Left lung (tissue), 10 donors: ENCODE measurements around the gene ARL4D. TPM values are rescaled to one million over a fixed set of nuclear protein-coding genes. Genes with fewer than 3 reads are reported as not detected.

Source experiments
- ATAC-seq: fragments of 200-7000 bp; cut with Tn5 transposase; one replicate; pipeline ENCODE4 v1.9.1; 2020; ENCODE audit warnings: moderate library complexity
- DNase-seq, 4 donors: peaks; one replicate each; pipeline ENCODE4 v3.0.0-alpha.2; 2013 to 2020
- H3K27ac ChIP-seq, 2 donors: fragments of 200-600 bp; sonication (generic) in 1 of 2; one replicate each; pipeline versions ENCODE4 v1.5.0 to v1.8.0; 2020 to 2021
- H3K27me3 ChIP-seq, 2 donors: fragments of 200-600 bp; sonication (generic) in 1 of 2; one replicate each; pipeline versions ENCODE4 v1.5.0 to v1.8.0; 2020 to 2021
- H3K36me3 ChIP-seq, 2 donors: fragments of 200-600 bp; sonication (generic) in 1 of 2; one replicate each; pipeline versions ENCODE4 v1.5.0 to v1.8.0; 2020 to 2021
- H3K4me1 ChIP-seq, 2 donors: fragments of 200-600 bp; one replicate each; pipeline ENCODE4 v1.8.0; 2021
- H3K4me3 ChIP-seq, 2 donors: fragments of 200-600 bp; sonication (generic) in 1 of 2; one replicate each; pipeline versions ENCODE4 v1.5.0 to v1.8.0; 2020 to 2021; ENCODE audit warnings: mild to moderate bottlenecking in 1 of 2
- H3K9me3 ChIP-seq, 2 donors: fragments of 200-600 bp; sonication (generic) in 1 of 2; one replicate each; pipeline versions ENCODE4 v1.5.0 to v1.8.0; 2020 to 2021
- CTCF ChIP-seq, 2 donors: fragments of 200-600 bp; sonication (generic) in 1 of 2; IDR thresholded peaks; one replicate each; pipeline versions ENCODE4 v1.5.0 to v1.8.0; 2021; ENCODE audit warnings: antibody characterized with exemption in 2 of 2
- intact Hi-C, 2 donors: fragments of 100-400 bp; cut with DNase I; formaldehyde crosslinking; loops; one replicate each; pipeline versions ENCODE4 v1.11.2 to v1.14.2; 2022
- polyA plus RNA-seq, 6 donors: library from polyadenylated mRNA; unstranded; fragments of 120-200 nt; gene quantifications; one replicate each; pipeline ENCODE4 v1.2.1, GENCODE V29; 2013; ENCODE audit not compliant: insufficient read length in 6 of 6
- total RNA-seq, 2 donors: library from RNA; stranded (reverse); fragmentation: NEBNext Ultra II Directional; extraction: Animal tissue kit (Norgen Biotek cat#: 25700); gene quantifications; one replicate each; pipeline ENCODE4 v1.2.1, GENCODE V29; 2021
- donor health status: DM: no; HTN: yes; CAD: no.
- donor health status: DM: no; HTN: no; CAD: no.

Gene ARL4D
- total and polyA plus RNA-seq, 8 donors, result 5.9 to 13.0 (median 9.7) TPM

GRCh38 chr17:43409131-43409530, 10.3 kb downstream of the ARL4D start:
- Histone ChIP-seq H3K36me3 (no peaks in the 10 kb centered on the region), H3K27me3 (no peaks in the 10 kb centered on the region), H3K4me3 (no peak overlapping the region), H3K4me1 (peaks cover 4% of the 10 kb centered on the region in 2 donors), H3K9me3 (no peaks in the 10 kb centered on the region), H3K27ac (no peak overlapping the region)
- ATAC-seq, result no peak
- intact Hi-C loops, result no loop called here
- no peak for DNase-seq
- no peak for TF ChIP-seq CTCF (IDR thresholded peaks at IDR 0.05)

GRCh38 chr17:43410557-43411368, 12.0 kb downstream of the ARL4D start:
- DNase-seq (no peak), ATAC-seq (peak; percentile 52)
- Histone ChIP-seq H3K27ac (no peak overlapping the region), H3K27me3 (no peaks in the 10 kb centered on the region), H3K36me3 (no peaks in the 10 kb centered on the region), H3K9me3 (no peaks in the 10 kb centered on the region), H3K4me3 (no peak overlapping the region), H3K4me1 (peaks cover 4% of the 10 kb centered on the region in 2 donors)
- TF ChIP-seq CTCF (IDR thresholded peaks at IDR 0.05), result no peak
- intact Hi-C loops, result no loop called here

- TF ChIP-seq CTCF (IDR thresholded peaks at IDR 0.05), result no peak
- Histone ChIP-seq H3K9me3 (no peaks in the 10 kb centered on the region), H3K4me1 (peaks cover 4% of the 10 kb centered on the region in 2 donors), H3K27me3 (no peaks in the 10 kb centered on the region), H3K36me3 (no peaks in the 10 kb centered on the region), H3K27ac (no peak overlapping the region), H3K4me3 (no peak overlapping the region)
- DNase-seq (no peak), ATAC-seq (no peak)
- intact Hi-C loops, result no loop called here
These were observed 12.5 kb downstream of the ARL4D start for GRCh38 chr17:43411369-43411677.

- Histone ChIP-seq H3K4me1 (peaks cover 4% of the 10 kb centered on the region in 2 donors), H3K36me3 (no peaks in the 10 kb centered on the region), H3K27me3 (no peaks in the 10 kb centered on the region), H3K4me3 (no peak overlapping the region), H3K9me3 (no peaks in the 10 kb centered on the region), H3K27ac (no peak overlapping the region)
- ATAC-seq (no peak), DNase-seq (no peak)
- intact Hi-C loops, result no loop called here
- no peak for TF ChIP-seq CTCF (IDR thresholded peaks at IDR 0.05)
These were observed 13.0 kb downstream of the ARL4D start for GRCh38 chr17:43411749-43412148.

- Histone ChIP-seq H3K36me3 (no peaks in the 10 kb centered on the region), H3K4me3 (no peak overlapping the region), H3K27me3 (no peaks in the 10 kb centered on the region), H3K27ac (no peak overlapping the region), H3K9me3 (no peaks in the 10 kb centered on the region), H3K4me1 (peaks cover 4 to 8% of the 10 kb centered on the region in 2 donors)
- DNase-seq (no peak), ATAC-seq (no peak)
- intact Hi-C loops, result no loop called here
- no peak for TF ChIP-seq CTCF (IDR thresholded peaks at IDR 0.05)
These were observed 13.4 kb downstream of the ARL4D start for GRCh38 chr17:43412166-43412565.
